Esophagus muscularis mucosa (tissue), 4 donors: ENCODE measurements around the gene INSR. TPM values are rescaled to one million over a fixed set of nuclear protein-coding genes. Genes with fewer than 3 reads are reported as not detected.
"Not testable (repeated sequence)": the region's sequence is repeated elsewhere in the genome, so short reads cannot be mapped to it uniquely, and the experiment has no call there.

Experiments
- DNase-seq: peaks from one replicate; pipeline ENCODE4 v3.0.0-alpha.2; 2017; ENCODE audit errors: extremely low spot score
- H3K27ac ChIP-seq, 4 donors: fragments of 200-600 bp; sonication (generic); replicated peaks in 1 of 4; 1 replicate in 3 of 4; 2 replicates in 1 of 4; pipeline ENCODE4 v1.5.1; 2016 to 2019; ENCODE audit warnings: mild to moderate bottlenecking in 1 of 4
- H3K27me3 ChIP-seq, 4 donors: fragments of 200-600 bp; sonication (generic); one replicate each; pipeline versions ENCODE4 v1.5.1 to v1.6.0; 2016 to 2019
- H3K36me3 ChIP-seq, 4 donors: fragments of 200-600 bp; sonication (generic); one replicate each; pipeline ENCODE4 v1.5.1; 2016 to 2019
- H3K4me1 ChIP-seq, 4 donors: fragments of 200-600 bp; sonication (generic); one replicate each; pipeline ENCODE4 v1.5.1; 2016 to 2019
- H3K4me3 ChIP-seq, 4 donors: fragments of 200-600 bp; sonication (generic); 1 replicate in 2 of 4; 2 replicates in 2 of 4; pipeline ENCODE4 v1.5.1; 2016 to 2019; ENCODE audit warnings: mild to moderate bottlenecking in 4 of 4, moderate library complexity in 1 of 4
- H3K9me3 ChIP-seq, 4 donors: fragments of 200-600 bp; sonication (generic); 1 replicate in 3 of 4; 2 replicates in 1 of 4; pipeline ENCODE4 v1.5.1; 2016 to 2019
- CTCF ChIP-seq, 3 experiments: fragments of 200-600 bp in 2 of 3; fragments of 450-650 bp in 1 of 3; sonication (generic) in 2 of 3; IDR thresholded peaks; one replicate each; pipeline ENCODE4 v1.5.1; 2017 to 2019; ENCODE audit warnings: antibody characterized with exemption in 3 of 3, mild to moderate bottlenecking in 2 of 3, moderate library complexity in 1 of 3
- EP300 ChIP-seq: sonication (generic); formaldehyde crosslinking; IDR thresholded peaks from one replicate; pipeline ENCODE4 v1.6.1; 2017; ENCODE audit warnings: antibody characterized with exemption
- POLR2A ChIP-seq: fragments of 450-650 bp; IDR thresholded peaks from one replicate; pipeline ENCODE4 v1.6.1; 2017; ENCODE audit warnings: antibody characterized with exemption, moderate library complexity, mild to moderate bottlenecking, low read depth
- POLR2AphosphoS5 ChIP-seq, 2 donors: sonication (generic); formaldehyde crosslinking; IDR thresholded peaks; one replicate each; pipeline ENCODE4 v1.6.1; 2017; ENCODE audit warnings: antibody characterized with exemption in 2 of 2
- WGBS: methylation state at CpG from one replicate; pipeline ENCODE4 v1.1.5; 2018; 5-methylcytosine and 5-hydroxymethylcytosine counted together
- intact Hi-C: fragments of 100-400 bp; cut with DNase I; formaldehyde crosslinking; loops from one replicate; pipeline ENCODE4 v1.15.1; 2023
- total RNA-seq, 4 donors: library from RNA; depleted of rRNA; stranded (reverse); fragments of >200 nt; gene quantifications; one replicate each; pipeline versions ENCODE4 v1.1.0 to v1.2.1, GENCODE V29; 2016

The INSR gene
- total RNA-seq, 4 donors from 2014 or later, result 72.3 to 143 (median 92.5) TPM

GRCh38 chr19:7152568-7152967 lies 141.6 kb downstream of the INSR start:
- no peak overlapping the region for H3K4me3 ChIP-seq
- no peaks in the 10 kb centered on the region for H3K9me3 ChIP-seq
- no peak overlapping the region for H3K27ac ChIP-seq
- no peaks in the 10 kb centered on the region for H3K27me3 ChIP-seq
- peaks cover 17 to 63% (median 46%) of the 10 kb centered on the region in 4 donors for H3K36me3 ChIP-seq
- intact Hi-C loops, result no loop called here
- H3K4me1 ChIP-seq, result peaks cover 0 to 2% (median 0%) of the 10 kb centered on the region in 4 donors
- 85% methylated on average over 13 of the region's 13 CpGs for WGBS
- TF ChIP-seq EP300 (no peak), CTCF (IDR thresholded peaks at IDR 0.05) (no peak), POLR2A (no peak), POLR2AphosphoS5 (IDR thresholded peaks at IDR 0.05) (no peak)
- no peak for DNase-seq

- H3K36me3 ChIP-seq, result peaks cover 15 to 59% (median 43%) of the 10 kb centered on the region in 4 donors
- 84% methylated on average over 17 of the region's 24 CpGs for WGBS
- no peak overlapping the region for H3K27ac ChIP-seq
- TF ChIP-seq CTCF (IDR thresholded peaks at IDR 0.05), result no peak
- no peak for TF ChIP-seq POLR2AphosphoS5 (IDR thresholded peaks at IDR 0.05)
- no peak for TF ChIP-seq POLR2A
- no peak for TF ChIP-seq EP300
- no peaks in the 10 kb centered on the region for H3K27me3 ChIP-seq
- no peak for DNase-seq
- no peak overlapping the region for H3K4me3 ChIP-seq
- peaks cover 0 to 4% (median 0%) of the 10 kb centered on the region in 4 donors for H3K4me1 ChIP-seq
- intact Hi-C loops, result loop anchor here (1.0 to 5.0 kb wide), 2 partner anchors 147 to 191 kb away; no protein-coding TSS in a partner anchor
- no peaks in the 10 kb centered on the region for H3K9me3 ChIP-seq
Observed at GRCh38 chr19:7149956-7150705, 144.1 kb downstream of the INSR start.

GRCh38 chr19:7147119-7147675 lies 147.0 kb downstream of the INSR start:
- not testable (repeated sequence) for H3K27ac ChIP-seq, H3K4me3 ChIP-seq, DNase-seq, H3K9me3 ChIP-seq, H3K27me3 ChIP-seq, H3K4me1 ChIP-seq
- WGBS, result 95% methylated on average over 10 of the region's 10 CpGs
- peaks cover 18 to 59% (median 44%) of the 10 kb centered on the region in 4 donors for H3K36me3 ChIP-seq
- intact Hi-C loops, result loop anchor here (5.0 kb wide), 1 partner anchor 150 kb away; no protein-coding TSS in a partner anchor

GRCh38 chr19:7146086-7146485 lies 148.1 kb downstream of the INSR start:
- not testable (repeated sequence) for H3K4me3 ChIP-seq, H3K27me3 ChIP-seq, H3K9me3 ChIP-seq, H3K4me1 ChIP-seq, H3K27ac ChIP-seq, DNase-seq
- peaks cover 19 to 59% (median 45%) of the 10 kb centered on the region in 4 donors for H3K36me3 ChIP-seq
- intact Hi-C loops, result loop anchor here (5.0 kb wide), 1 partner anchor 151 kb away; no protein-coding TSS in a partner anchor
- WGBS, result 86% methylated on average over 5 of the region's 5 CpGs

- intact Hi-C loops, result loop anchor here (5.0 kb wide), 1 partner anchor 152 kb away; no protein-coding TSS in a partner anchor
- peaks cover 0 to 4% (median 0%) of the 10 kb centered on the region in 4 donors for H3K4me1 ChIP-seq
- WGBS, result 70% methylated on average over 2 of the region's 2 CpGs
- H3K27ac ChIP-seq, result no peak overlapping the region
- H3K9me3 ChIP-seq, result no peaks in the 10 kb centered on the region
- no peaks in the 10 kb centered on the region for H3K27me3 ChIP-seq
- no peak for DNase-seq
- no peak for TF ChIP-seq EP300
- TF ChIP-seq POLR2A, result no peak
- TF ChIP-seq POLR2AphosphoS5 (IDR thresholded peaks at IDR 0.05), result no peak
- TF ChIP-seq CTCF (IDR thresholded peaks at IDR 0.05), result no peak
- no peak overlapping the region for H3K4me3 ChIP-seq
- peaks cover 23 to 62% (median 47%) of the 10 kb centered on the region in 4 donors for H3K36me3 ChIP-seq
Observed at GRCh38 chr19:7145494-7145893, 148.7 kb downstream of the INSR start.
